Fibroblast of peridontal ligament (primary cell): Measurements from ENCODE around the gene GID4.

Experiments used
- DNase-seq: peaks from one replicate; pipeline ENCODE4 v3.0.0-alpha.2; 2010; ENCODE audit errors: extremely low read depth

Gene GID4

DNA sequence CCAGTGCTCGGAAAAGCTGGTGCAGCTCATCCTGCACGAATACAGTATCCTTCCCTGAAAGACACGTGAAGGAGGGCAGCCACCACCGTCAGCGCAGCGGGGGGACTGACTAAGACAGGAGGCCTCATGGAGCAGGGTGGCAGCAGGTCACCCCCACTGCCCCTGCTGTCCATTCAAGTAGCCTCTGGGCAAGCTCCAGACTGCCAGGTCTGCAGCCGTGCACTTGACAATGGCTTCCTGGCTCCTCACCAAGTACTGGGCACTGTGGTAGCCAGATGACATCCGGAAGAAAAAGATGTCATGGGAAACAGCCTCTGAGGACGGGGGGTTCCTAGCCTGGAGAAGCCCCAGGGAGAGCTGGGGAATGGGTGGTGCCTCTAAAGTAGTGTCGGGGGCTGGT lies 61.4 kb downstream of the GID4 start:
- DNase-seq = no peak

DNA sequence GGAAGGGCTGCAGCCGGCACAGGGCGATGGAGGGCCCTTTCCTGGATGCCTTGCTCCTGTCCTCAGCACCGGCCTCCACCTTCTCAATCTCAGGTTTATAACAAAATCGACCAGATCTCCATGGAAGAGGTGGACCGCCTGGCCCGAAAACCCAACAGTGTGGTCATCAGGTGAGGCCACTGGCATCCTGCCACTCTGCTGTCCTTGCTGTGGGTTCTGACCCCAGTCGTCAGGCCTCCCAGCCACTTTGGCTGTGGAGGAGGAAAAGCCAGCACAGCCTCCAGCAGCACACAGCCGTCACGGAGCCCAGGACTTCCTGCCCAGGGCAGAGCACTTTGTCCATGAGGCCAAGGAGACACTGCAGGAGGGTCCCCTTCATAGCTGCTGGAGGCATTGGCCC lies 62.6 kb downstream of the GID4 start:
- no peak for DNase-seq

DNA sequence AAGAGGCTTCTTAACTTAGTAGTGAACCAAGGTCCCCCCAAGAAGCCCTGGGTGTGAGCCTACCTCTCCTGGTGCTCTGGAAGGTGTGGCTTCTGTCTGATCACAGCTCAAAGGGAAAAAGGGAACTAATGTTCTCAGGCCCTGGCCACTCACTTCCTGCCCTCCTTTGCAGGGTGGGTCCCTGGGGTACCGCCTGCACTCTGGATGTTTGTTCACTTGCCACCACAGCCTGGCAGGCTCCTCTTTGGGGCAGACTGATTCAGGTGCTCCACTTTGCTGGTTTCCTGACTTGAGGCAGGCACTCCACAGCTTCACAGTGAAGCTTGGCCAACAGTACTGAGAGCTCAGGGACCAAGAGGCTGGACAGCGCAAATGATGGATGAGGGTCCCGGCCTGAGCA lies 63.4 kb downstream of the GID4 start:
- no peak for DNase-seq

DNA sequence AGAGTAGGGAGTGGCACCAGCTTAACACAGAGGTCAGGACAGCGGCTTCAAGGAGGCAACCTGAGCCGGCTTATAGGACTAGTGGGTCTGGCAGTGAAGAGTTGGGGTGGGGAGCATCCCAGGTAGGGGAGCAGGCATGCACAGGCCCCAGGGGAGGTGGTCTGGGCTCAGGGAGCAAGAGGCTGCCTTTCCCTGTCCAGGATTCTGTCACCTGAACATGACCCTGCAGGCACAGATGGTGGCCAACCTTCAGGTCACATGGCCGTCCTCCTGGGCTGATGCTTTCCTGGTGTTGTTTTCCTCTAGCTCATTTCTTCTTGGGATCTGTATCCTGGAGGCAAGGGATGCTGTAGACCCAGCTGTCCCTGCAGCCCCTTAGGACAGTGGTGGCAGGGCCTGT lies 65.8 kb downstream of the GID4 start:
- DNase-seq = no peak

DNA sequence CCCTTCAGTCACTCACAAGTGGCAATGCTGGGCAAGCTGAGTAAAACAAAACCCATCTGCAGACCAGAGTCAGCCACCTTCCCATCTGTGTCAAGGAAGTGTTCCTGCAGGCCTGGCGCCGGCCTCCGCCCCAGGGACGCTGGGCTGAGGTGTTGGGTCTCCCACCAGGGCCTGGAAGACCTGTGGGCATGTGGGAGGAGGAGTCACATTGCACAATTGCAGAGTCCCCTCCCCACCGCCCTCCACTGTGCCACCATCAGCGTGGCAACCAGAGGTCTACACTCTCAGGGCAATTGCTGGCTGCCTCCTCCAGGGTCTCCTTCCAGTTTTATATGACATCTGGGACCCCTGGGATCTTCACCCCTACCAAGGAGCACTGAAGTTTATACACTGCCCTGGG lies 66.4 kb downstream of the GID4 start:
- no peak for DNase-seq

DNA sequence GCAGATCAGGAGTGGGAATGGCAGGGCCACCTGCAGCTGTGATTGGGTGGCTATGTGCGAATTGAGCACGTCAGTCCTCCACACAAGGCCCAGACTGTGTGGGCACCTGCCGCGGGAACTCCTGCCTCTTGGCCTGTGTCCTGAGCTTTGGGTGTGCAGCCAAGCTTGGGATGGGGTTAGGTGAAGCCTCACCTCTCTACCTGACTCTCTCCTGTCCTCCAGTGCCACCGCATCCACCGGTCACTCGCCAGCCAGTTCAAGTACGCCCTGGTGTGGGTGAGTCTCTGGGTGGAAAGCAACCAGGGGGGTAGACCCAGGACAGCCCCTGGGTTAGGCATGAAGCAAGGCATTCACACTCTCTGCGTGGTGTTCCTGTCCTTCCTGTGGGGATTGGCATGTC lies 67.0 kb downstream of the GID4 start:
- DNase-seq = no peak

DNA sequence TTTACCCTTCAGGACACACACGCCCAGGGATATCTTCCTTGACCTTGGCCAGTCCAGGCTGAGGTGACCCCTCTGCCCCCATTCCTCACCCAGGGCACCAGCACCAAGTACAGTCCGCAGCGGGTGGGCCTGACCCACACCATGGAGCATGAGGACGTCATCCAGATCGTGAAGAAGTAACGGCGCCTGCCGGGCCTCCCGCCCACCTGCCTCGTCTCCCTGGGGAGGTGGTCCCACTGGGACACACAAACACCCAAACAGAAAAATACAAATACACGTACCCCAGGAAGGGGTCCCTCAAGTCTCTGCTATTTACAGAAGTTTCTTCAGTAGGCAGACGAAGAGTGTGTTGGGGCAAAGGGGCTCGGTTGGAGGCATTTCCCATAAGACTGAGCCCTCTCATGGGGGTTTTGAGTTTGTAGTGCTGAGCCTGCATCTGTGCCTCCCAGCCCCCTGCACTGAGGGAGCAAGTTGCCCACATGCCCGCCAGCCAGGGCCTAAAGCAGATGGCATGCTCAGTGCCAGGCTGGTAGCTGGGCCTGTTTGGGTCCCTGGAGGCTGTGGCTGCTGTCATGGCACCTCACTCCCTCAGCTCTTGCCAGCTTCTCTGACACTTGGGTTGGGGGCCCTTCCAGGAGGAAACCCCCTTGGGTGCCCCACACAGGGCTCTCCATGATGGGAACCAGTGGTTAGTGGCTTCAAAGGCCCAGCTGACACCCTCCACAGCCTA lies 68.0 kb downstream of the GID4 start:
- DNase-seq = no peak

DNA sequence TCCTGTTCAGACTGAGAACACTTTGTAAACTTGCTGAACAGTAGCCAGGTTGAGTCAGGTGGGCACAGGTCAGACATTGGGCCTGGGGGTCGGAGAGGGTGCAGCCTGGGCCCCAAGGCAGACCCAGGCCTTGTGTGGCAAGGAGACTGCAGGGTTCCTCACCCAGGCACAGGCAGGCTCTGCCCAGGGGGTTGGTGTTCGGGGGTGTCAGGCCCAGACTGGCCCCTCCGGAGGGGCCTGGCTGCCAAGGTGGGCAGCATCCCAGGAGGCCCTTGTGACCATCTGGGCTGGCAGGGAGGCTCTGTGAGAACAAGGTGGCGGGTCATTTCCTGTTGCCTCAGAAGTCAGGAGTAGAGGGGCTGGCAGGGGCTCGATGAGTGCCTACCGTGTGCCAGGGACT lies 68.8 kb downstream of the GID4 start:
- DNase-seq = no peak

DNA sequence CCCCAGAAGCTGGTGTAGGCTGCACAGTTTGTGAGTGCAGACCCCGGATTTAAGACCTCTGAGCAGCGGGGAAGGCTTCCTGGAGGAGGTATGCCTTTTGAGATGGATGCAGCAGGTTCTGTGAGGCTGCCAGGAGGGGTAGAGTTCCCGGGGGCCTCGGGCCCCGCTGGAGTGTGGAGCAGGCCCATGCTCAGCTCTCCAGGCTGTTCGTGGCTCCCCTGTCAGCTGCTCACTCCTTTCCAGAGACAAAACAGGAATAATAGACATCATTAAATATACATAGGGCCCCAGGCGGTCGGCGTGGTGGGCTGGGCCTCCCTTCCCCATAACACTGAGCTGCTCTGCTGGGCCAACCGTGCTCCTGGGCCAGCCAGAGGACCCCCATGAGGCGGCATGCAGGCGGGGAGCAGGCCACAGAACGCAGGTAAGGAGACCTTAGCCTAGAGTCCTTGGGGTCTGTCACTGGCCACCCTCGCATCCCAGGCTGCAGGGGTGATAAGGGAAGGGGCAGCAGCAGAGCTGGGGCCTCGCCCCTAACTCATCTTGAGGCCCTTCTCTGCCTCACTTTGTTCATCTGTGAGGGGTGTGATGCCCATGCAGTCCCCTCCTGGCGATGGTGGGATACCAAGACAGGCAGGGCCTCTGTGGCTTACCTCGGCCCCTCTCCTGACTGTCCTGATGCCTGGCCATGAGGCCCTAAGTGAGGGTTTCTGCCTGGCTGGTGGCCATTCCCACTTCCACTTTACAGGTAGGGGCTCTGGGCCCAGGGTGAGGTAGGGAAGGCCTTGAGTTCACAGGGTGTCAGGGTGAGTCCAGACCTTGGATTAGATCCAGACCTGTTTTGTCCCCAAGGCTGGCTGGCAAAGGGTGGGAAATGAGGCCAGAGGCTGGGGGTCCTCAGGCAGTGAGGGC lies 69.4 kb downstream of the GID4 start, which contains the start of gene MYO15A:
Gene MYO15A (plus strand): TSS at position 356 of the 912 bp plus-strand sequence. CDS start 10,045 bp downstream, outside the sequence.
- no peak for DNase-seq

DNA sequence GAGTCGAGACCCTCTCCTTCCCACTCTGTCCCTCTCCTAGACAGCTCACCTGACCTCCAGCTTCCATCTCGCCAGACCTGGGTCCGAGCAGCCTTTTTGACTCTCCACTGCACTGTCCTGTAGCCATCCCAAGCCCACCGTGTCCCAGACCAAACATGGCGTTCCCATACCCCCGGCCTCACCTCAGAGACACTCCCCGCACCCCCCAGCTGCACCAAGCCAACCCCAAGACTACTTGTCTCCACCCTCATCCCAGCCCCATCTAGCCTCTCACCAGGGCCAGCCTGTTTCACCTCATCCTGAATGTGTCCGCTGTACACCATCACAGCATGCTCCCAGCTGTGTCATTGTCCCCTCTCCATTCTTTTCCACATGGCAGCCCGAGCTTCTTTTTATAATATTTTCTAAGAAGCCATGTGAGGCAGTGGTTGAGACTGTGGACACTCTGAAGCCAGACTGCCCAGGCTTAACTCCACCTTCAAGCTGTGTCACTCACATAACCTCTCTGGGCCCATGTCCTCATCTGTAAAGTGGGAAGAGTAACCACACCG lies 70.8 kb downstream of the GID4 start:
- DNase-seq = no peak

DNA sequence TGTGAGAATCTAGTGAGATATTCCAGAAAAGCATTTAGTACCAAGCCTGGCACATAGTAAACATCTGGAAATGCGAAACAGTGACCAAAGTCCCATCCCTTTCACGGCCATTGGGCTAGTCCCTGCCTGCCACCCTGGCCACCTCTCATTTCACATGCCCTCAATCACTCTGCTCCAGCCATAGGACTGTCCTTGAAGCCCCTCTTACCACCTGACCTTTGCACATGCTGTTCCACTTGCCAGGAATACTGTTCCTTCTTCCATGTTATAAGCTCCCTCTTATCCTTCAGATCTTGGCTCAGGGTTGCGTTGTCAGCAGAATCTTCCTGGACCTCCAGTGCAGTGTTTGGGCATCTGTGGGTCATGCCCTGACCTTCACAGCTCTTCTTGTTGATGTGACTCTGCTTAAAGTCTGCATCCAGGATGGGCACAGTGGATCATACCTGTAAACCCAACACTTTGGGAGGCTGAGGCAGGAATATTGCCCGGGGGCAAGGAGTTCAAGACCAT lies 71.5 kb downstream of the GID4 start:
- no peak for DNase-seq

DNA sequence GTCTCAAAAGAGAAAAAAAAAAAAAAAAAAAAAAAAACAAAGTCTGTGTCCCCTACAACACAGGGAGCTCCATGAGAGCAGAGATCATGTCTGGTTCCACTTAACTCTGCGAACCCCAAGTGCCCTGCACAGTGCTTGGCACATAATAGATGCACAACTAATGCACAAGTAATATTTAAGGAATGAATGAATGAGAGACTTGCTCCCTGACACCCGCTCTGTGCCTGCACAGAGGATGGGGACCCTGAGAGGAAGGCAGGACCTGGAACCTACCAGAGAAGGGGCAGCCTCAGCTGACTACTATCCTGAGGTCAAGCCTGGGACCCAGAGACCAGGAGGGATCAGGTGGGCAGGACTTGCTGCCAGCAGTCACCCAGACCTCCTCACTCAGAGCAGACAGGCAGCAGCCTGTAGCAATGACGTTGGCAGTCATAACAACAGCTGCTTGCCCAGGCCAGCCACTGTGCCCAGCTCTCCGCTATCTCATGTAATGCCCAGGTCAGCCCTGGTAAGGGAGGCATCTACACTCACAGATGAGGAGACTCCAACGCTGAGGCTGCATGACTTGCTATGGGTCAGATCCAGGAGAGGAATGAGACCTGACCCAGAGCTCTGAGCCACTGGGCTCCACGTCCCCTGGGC lies 72.2 kb downstream of the GID4 start:
- no peak for DNase-seq

DNA sequence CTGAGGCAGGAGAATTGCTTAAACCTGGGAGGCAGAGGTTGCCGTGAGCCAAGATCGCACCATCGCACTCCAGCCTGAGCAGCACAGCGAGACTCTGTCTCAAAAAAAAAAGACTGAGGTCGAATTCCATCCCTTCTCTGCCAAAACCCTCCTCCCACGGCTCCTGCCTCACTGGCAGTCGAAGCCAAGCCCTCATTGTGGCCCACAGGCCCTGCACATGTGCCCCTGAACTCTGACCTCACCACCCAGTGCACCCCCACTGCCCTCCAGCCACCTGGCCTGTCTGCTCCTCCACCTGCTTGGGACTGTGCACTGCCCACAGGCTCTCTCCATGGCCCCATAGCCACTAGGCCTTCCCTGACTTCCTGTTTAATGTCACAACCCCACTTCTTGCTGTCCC lies 76.3 kb downstream of the GID4 start:
- no peak for DNase-seq

DNA sequence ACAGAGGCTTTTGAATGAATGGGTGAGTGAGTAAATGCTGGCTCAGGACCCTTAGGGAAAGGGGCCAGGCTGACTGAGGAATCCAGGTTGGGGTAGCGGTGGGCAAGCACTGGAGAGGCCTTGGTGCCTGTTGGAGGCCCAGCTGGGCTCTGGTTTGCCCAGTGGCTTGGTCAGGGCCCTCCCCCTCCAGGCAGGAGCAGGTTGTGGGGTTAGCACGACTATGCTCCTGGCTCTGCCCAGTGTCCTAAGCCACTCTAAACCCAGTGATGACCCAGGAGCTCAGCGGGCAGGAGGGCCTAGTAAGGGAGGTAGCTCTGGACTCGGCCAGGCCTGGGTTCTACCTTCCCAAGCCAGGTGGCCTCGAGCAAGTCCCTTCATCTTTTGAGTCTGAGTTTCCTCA lies 76.9 kb downstream of the GID4 start:
- no peak for DNase-seq

DNA sequence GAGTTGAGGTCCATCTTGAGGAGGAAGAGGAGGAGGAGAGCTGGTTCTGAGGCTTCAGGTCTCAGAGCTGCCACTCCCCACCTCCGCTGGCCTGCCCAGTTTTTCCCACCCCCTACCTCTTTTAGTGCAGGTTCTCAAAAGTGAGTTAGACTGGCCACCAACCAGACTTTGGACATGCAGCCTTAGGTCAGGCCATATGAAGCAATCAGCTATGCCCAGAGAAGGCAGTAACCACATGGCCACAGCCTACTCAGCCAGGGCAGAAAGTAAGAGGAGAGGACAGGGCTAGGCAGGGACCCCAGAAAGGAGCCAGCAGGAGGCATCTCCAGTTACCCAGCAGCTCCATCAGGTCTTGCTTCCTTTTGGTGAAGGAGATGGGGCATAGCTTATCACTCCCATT lies 78.3 kb downstream of the GID4 start:
- no peak for DNase-seq
